ENCODE results near the gene DLGAP4. TPM values are rescaled to one million over a fixed set of nuclear protein-coding genes. Genes with fewer than 3 reads are reported as not detected.

The DLGAP4 gene
- total and polyA plus RNA-seq, 2 of the 8 experiments (the other 6 are each of a cell fraction or from before 2014, with no cell fraction given) = 41.2 to 57.2 TPM

- CTCF ChIA-PET (ENCODE audit: partially characterized antibody) = interaction anchor here (0.5 to 4.3 kb wide), 8 partner anchors 13 to 356 kb away, joined by 3 to 17 read pairs (median 3); no protein-coding TSS in a partner anchor
Observed at GRCh38 chr20:36411861-36412454, 105.8 kb downstream of the DLGAP4 start.

More at GRCh38 chr20:36411861-36412454, 105.8 kb downstream of the DLGAP4 start:
- Histone ChIP-seq H4K8ac (ENCODE audit: extremely low read depth, insufficient read depth, low read length) (no peak overlapping the region), H2AFZ (ENCODE audit: low read length) (no peak overlapping the region), H3K79me1 (ENCODE audit: low read depth, low read length) (no peaks in the 10 kb centered on the region), H3K4me3 (ENCODE audit: extremely low read depth in 1 of 4, insufficient read depth in 2 of 4, low read depth in 3 of 4, low read length in 4 of 4) (no peak overlapping the region), H4K20me1 (replicated peaks in 1 of 2; ENCODE audit: control insufficient read depth in 1 of 2, insufficient read depth in 2 of 2, low read length in 2 of 2) (no peaks in the 10 kb centered on the region), H3K9ac (replicated peaks in 1 of 4; ENCODE audit: extremely low read depth in 1 of 4, low read depth in 3 of 4, low read length in 3 of 4) (no peak overlapping the region), H3K36me3 (ENCODE audit: control insufficient read depth in 2 of 4, insufficient read depth in 4 of 4, low read length in 3 of 4) (no peaks in the 10 kb centered on the region), H2BK5ac (ENCODE audit: low read depth, low read length) (no peak overlapping the region), H3K23me2 (ENCODE audit: low read depth, low read length) (no peaks in the 10 kb centered on the region), H2BK20ac (ENCODE audit: low read length) (no peak overlapping the region), H2AK5ac (ENCODE audit: low read depth, low read length) (no peak overlapping the region), H3K4ac (replicated peaks; ENCODE audit: insufficient read length, low read depth, low read length) (no peak overlapping the region), H2BK15ac (ENCODE audit: low read length) (no peak overlapping the region), H4K5ac (ENCODE audit: insufficient read length, low read depth, low read length) (no peak overlapping the region), H3K4me1 (replicated peaks in 1 of 4; ENCODE audit: control insufficient read depth in 3 of 4, insufficient read depth in 4 of 4, low read length in 3 of 4) (no peaks in the 10 kb centered on the region), H4K91ac (replicated peaks; ENCODE audit: insufficient read length, low read length) (no peak overlapping the region), H3K18ac (ENCODE audit: extremely low read depth, low read length) (no peak overlapping the region), H3K4me2 (ENCODE audit: insufficient read depth in 1 of 2, low read depth in 2 of 2, low read length in 2 of 2) (no peak overlapping the region), H3K27ac (ENCODE audit: low read depth, low read length) (no peak overlapping the region), H3K56ac (replicated peaks; ENCODE audit: insufficient read length, low read depth, low read length) (no peak overlapping the region), H3K27me3 (replicated peaks in 1 of 4; ENCODE audit: control insufficient read depth in 3 of 4, extremely low read depth in 1 of 4, insufficient read depth in 3 of 4, low read length in 3 of 4) (no peaks in the 10 kb centered on the region; a peak in 1 of 7 replicates), H3K23ac (ENCODE audit: insufficient read length) (no peak overlapping the region), H2BK120ac (replicated peaks; ENCODE audit: low read depth, low read length) (no peak overlapping the region), H2BK12ac (ENCODE audit: low read depth, low read length) (no peak overlapping the region), H3K14ac (ENCODE audit: insufficient read length) (no peak overlapping the region), H3K9me3 (ENCODE audit: insufficient read depth in 2 of 2, low read depth in 1 of 2, low read length in 1 of 2) (no peaks in the 10 kb centered on the region), H3K79me2 (ENCODE audit: control insufficient read depth in 1 of 2, insufficient read depth in 2 of 2, low read length in 2 of 2) (no peaks in the 10 kb centered on the region)
- no peak for FAIRE-seq
- POLR2A ChIA-PET (ENCODE audit: partially characterized antibody) = no interaction called here
- 91% methylated on average over 7 of the region's 7 CpGs; no CpG with 5 or more reads in 1 of the 2 experiments for WGBS, 2 experiments (ENCODE audit: extremely low coverage in 1 of 2, insufficient coverage in 1 of 2, insufficient read length in 1 of 2, insufficient replicate concordance in 2 of 2, low coverage in 1 of 2, low lambda C conversion rate in 2 of 2, missing lambda C conversion rate in 1 of 2)
- DNase-seq (ENCODE audit: low read depth in 1 of 2, low spot score in 2 of 2) = no peak

Measured in H1 (cell line).